NCI-H748 (cell line): ENCODE data around the gene TBCD.
"Not testable (repeated sequence)": the region's sequence is repeated elsewhere in the genome, so short reads cannot be mapped to it uniquely, and the experiment has no call there.

Experiments used
- DNase-seq: peaks from one replicate; lab custom pipeline; 2025; ENCODE audit not compliant: unreplicated experiment; lab: John Stamatoyannopoulos, UW

Gene TBCD

DNA sequence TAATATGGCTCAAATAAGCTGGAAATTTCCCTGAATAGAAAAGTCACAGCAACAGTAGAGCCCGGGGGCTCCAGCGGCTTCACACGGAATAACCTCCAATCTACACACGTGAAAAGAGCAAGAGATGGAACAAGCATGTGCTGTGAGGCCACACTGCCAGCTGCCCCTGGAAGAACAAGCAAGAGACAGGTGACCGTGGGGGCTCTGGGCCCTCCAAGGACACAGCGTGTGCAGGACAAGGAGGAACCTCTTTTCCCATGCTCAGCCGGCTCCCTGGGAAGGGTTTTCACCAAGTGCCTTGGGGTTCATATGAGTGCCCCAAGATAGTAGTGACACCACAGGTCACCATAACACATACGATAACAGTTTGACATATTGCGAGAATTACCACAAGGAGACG, 198.1 kb downstream of the TBCD start:
- DNase-seq: no peak

DNA sequence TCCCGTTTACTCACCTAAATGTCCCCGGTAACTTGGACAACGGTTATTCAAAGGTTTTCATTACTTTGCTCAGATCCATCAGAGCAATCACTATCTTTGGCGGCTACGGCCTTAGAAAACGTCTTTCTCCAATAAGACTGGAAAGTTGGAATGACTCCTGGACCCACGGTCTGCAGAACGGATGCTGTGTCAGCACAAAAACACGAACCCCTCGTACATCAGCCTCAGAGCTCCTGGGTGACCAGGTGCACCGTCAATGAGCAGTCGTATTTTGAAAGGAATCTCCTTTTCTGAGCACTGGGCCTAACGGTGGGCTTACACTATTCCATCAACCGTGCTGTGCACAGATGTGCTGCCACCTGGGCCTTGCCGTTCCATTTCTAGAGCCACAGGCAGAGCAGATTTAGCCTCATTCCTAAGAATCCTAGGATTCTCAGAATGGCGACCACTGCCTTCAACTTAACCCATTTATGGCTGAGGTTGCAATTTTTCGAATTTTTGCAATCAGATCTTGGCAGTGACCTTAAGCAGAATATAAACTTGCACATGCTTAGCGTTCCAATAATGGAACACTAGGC, 198.7 kb downstream of the TBCD start:
- DNase-seq: no peak

DNA sequence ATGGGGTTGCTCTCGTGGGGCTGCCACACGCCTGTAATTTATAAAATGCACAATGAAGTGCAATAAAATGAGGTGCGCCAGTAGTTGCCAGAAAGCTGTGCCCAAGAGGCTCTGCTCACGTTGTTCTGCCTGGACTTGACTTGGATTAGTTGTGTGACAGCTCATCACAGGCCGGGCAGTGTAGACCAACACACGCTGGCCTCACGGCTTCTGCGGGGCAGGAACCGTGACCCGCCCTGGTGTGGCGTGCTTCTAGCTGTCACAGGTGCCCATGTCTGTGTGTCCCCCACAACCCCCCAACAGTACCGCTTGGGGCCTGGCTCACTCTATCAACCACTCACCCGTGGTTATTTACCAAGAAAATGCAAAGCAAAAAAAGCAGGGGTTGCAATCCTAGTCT, 200.2 kb downstream of the TBCD start:
- no peak for DNase-seq

DNA sequence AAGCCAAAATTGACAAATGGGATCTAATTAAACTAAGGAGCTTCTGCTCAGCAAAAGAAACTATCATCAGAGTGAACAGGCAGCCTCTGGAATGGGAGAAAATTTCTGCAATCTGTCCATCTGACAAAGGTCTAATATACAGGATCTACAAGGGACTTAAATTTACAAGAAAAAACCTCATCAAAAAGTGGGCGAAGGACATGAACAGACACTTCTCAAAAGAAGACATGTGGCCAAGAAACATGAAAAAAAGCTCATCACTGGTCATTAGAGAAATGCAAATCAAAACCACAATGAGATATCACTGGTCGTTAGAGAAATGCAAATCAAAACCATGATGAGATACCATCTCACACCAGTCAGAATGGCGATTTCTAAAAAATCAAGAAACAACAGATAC, 203.2 kb downstream of the TBCD start:
- DNase-seq: not testable (repeated sequence)

DNA sequence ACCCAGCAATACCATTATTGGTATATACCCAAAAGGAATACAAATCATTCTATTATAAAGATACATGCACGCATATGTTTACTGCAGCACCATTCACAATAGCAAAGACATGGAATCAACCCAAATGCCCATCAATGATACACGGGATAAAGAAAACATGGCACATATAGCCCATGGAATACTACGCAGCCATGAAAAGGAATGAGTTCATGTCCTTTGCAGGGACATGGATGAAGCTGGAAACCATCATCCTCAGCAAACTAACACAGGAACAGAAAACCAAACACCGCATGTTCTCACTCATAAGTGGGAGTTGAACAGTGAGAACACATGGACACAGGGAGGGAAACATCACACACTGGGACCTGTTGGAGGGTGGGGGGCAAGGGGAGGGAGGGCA, 203.8 kb downstream of the TBCD start:
- not testable (repeated sequence) for DNase-seq

DNA sequence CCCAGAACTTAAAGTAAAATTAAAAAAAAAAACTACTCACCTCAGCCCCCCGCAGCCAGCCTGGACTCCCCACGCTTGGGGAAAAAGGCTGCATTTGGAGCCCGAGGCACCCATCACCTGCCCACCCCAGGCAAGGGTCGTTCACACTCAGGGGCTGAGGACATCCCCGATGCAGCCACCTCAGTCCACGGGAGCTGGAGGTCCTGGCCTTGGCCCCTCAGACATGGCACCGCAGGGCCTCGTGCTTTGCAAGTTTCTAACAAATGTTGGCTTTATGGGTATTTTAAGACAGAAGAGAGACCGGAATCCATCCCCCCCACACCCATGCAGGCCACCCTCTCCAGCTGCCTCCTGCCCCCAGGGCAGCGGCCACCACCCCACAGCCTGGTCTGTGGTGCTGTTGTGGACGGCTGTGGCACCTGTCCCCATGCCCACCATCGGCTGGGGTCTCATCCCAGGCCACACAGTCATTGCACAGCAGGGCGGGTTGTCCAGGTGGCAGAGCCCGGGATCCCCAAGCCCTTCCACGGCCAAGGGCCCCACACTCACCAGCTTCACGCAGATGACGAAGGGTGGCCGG, 204.4 kb downstream of the TBCD start:
- no peak for DNase-seq

DNA sequence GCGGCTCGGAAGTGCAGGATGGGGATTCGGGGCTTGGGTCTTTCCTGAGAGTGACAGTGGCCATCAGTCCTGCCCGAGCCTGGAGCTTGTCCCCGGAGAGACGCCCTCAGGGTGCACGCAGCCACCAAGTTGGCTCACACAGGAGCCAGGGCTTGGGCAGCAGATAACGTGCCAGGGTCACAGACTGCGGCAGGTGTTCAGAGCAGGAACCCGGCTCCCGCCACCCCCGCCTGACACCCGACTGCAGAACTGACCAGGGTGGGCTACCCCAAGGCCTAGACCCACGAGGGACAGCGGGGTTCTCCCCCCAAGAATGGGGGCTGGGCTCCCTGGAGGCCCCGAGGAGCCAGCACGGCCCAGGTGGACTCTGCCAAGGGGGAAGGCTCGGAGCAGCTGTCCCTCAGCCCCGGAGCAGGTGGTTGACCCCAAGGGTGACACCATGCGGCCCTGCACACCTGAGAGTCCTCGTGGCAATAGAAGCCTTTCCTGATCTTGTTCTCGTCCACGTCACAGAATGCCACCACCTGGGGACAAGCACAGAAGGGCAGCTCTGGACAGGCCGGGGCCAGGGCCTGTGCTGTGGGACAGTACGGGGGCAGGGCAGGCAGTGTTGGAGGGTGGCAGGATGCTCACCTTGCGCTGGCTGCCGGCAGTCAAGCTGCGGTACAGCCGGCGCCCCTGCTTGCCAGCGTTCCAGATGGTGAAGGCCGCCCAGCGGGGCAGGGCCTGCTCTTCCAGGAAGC, 205.0 kb downstream of the TBCD start:
- DNase-seq: no peak

DNA sequence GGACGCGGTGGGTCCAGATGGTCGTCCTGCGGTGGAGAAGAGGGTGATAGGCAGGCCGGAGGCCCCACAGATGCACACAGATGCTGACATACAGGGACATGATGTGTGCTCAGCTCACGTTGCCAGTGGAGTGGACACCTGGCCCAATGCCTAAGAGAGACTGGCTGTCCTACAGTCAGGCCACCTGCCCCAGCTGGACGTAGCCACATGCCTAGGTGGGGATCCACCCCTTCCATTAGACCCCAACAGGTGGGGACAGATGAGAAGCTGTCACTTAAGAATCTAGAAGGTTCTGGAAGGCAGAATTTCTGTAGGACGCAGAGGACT, 205.6 kb downstream of the TBCD start:
- DNase-seq: no peak

DNA sequence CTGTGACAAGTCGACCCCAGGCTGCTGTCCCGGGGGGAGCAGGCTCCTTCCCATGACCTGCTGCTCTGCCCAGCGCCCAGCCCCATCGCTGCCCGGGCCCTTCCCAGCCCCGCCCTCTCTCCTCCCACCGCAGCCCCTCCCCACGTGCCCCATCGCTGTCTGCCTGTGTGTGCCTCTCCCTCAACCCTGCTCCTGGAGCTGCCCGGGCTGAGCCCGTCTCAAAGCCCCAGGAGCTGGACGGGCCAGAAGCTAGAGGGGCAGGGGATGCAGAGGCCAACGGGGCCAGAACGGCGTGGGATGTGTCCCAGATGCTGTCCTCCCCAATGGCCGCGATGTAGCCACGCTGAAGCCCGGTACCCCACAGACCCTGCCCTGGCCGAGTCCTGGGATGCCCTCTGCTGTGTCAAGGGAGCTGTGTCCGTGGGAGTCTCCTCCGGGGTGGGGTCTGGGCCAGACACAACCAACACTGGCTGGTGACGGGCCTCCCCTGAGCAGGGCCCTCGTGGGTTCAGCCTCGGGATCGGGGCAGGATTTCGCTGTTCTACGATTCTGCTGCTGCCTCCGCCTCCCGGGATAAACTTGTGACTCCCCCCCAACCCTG, 206.2 kb downstream of the TBCD start:
- no peak for DNase-seq

DNA sequence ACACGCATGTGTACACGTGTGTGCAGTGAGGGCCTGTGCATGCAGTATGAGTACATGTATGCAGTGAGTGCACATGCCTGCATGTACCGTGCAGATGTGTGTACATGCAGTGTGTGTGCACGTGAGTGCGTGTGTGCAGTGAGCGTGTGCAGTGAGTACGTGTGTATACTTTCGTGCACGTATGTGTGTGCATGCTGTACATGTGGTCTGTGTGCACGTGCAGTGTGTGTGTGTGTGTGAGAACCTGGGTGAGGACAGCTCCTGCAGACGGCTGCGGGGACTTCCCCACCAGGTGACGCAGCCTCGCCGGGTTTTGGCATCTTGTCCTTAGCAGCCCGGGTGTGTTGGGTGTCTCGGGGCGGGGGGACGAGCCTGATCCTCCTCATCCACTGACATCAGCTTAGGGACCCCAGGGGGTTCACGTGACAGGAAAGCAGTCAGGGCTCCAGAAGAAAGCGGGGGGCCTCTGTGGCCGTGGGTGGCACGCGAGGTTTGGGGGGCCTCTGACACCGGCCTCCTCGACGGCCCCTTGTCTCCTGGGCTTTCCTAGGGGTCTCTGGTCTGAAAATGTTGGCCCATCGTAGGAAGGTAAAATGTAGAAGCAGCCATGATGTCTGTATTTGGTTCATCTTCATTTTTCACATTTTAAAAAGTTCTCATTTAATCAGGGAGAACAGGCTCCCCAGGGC, 207.5 kb downstream of the TBCD start:
- DNase-seq: no peak

DNA sequence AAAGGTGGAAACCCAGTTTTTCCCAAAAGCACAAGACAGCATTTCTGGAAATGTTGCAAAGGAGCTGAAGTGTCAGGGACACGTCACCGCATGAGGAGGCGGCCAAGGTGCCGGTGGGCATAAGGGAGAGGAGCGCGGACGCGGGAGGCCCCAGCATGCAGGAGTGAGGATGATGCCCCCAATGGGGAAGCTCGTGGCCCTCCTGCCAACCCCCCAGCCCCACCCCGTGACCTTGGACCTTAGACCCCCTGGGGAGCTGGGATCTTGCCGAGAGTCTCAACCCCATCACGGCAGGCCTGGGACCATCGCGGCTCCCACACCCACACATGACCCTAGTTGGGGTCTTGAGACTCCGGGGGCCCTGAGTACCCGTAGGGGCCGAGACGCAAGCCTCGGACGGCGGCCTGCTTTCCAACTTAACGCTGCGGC, 208.1 kb downstream of the TBCD start:
- DNase-seq: no peak

DNA sequence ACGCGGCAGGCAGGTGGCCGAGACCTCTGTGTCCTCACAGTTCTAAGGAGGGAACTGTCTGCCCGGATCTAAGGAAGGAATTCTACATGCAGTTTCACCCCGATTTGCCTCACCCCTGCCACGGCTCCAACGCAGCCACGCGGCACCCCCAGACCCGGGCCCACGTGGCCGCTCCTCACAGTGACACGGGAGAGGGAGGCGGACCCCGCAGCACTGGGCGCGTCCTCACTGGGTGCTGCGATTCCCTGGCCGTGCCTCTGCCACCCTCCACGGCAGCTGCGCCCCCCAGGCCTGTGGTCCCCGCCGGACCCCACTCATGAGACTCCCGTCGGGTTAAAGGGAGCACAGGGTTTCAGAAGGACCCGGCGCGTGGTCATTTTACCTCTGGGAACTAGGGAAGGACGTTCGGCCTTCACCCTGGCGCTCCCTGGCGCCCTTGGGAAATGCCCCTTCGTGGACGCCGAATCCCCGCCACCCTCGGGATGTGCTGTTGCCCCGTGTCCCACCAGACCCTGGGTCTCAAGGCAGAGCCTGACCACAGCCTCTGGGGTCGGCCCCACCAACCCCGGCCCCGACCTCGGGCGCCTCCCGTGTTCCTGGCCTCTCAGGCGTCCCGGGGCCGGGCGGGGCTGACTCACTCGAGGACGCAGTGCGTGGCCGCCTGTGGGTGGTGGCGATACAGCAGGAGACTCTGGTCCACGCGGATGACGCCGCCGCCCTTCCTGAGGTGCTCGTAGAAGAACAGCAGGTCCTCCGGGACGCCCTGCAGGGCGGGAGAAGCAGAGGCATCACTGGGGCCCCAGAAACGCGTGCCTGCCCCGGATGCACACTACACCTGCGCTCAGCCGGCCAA, 208.8 kb downstream of the TBCD start:
- DNase-seq: no peak

DNA sequence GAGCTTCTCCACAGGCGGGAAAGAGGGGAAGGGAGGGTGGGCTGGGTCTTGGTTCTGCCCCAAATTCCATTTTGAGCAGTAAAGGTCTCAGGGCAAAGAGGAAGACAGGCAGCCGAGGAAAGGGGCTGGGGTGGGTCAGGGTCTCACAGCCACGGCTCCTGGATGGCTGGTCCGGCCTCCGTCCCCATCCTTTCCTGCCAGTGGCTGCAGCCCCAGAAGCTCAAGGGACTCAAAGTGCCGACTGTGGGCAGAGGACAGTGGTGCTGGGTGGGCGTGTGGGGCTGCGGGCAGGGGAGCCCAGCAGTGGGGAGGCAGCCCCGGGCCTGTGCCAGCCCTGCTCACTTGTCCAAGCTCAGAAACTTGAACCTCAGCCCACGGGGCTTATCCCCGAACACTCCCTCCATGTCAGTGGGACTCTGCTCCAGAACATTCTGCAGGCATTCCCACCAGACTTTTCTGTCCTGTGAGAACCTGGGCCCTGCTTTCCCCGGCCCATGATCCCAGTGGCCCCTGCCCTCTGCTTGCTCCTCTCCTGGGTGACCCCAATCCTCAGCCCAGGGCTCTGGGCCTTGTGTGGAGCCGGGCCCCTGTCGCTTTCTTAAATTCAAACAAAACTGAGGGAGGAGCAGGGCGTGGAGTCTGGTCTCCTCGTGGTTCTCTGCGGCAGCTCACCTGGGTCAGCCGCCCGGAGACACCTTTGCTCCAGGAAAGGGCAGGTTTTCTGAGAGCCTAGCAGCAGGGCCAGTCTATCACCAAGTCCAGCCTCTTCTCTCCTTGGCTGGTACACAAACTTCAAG, 209.7 kb downstream of the TBCD start:
- no peak for DNase-seq

DNA sequence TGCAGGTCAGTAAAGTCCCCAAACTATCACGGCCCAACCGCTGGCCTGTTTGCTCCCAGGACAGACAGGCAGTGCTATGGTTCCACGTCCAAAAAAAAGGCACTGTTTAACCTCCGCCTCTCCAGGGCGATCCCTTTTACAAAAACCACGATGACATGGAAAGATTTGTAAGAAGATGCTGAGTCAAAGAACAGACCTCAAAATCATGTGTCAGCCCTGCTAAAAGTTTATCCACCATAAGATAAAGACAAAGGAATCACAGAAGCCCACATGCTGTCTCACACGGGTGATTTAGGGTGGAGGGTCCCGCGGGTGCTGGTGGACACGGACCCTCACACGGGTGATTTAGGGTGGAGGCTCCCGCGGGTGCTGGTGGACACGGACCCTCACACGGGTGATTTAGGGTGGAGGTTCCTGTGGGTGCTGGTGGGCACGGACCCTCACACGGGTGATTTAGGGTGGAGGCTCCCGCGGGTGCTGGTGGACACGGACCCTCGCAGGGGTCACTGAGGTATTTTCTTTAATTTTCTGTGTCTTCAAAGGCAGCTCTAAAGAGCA, 210.4 kb downstream of the TBCD start:
- DNase-seq: no peak

DNA sequence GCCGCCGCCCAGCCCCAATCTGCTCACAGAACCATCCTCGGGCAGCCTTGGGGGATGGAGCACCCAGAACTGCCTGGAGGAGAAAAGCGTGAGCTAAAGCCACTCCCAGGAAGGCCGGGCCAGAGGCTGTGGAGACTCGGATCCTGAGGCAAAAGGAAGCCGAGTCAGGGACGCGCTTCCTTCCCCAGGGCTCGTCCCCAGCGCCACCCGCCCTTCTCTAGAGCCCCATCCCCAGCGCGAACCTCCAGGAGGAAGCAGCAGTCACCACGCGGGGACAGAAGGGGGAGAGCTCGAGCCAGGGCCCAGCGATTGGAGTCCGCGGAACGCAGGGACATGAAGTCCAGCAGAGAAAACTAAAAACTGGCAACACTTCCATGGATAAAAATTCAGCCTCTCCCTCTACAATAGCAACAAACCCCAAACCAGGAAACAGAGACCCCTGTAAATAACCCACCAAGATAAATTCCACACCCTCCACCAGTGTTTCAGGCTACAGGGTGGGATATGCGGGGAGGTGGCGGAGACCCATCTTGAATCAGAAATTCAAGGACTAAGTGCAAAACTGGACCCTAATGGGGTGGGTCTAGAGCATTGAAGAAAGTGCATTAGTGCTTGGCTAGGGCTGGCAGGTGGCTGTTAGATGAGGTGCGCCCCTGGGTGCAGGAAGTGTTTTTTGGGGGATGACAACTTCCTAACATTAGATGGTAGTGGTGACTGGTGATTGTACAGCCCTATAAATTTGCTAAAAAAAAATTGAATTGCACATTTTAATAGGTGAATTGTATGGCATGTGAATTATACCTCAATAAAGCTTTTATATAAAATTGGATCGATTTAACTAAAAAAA, 211.5 kb downstream of the TBCD start:
- peak; percentile 65 for DNase-seq

DNA sequence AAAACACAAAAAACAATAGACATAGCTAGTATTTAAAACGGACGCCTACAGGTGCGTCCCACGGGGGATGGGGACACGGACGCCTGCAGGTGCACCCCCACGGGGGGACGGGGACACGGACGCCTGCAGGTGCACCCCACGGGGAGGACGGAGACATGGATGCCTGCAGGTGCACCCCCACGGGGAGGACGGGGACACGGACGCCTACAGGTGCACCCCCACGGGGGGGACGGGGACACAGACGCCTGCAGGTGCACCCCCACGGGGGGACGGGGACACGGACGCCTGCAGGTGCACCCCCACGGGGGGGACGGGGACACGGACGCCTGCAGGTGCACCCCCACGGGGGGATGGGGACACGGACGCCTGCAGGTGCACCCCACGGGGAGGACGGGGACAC, 212.6 kb downstream of the TBCD start:
- DNase-seq: not testable (repeated sequence)

DNA sequence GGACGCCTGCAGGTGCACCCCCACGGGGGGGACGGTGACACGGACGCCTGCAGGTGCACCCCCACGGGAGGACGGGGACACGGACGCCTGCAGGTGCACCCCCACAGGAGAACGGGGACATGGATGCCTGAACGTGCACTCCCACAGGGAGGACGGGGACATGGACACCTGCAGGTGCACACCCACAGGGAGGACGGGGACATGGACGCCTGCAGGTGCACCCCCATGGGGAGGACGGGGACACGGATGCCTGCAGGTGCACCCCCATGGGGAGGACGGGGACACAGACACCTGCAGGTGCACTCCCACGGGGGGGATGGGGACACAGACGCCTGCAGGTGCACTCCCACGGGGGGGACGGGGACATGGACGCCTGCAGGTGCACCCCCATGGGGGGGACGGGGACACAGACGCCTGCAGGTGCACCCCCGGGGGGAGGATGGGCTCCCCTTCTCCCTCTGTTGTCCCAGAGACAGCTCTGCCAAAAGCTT, 213.0 kb downstream of the TBCD start:
- DNase-seq: no peak

DNA sequence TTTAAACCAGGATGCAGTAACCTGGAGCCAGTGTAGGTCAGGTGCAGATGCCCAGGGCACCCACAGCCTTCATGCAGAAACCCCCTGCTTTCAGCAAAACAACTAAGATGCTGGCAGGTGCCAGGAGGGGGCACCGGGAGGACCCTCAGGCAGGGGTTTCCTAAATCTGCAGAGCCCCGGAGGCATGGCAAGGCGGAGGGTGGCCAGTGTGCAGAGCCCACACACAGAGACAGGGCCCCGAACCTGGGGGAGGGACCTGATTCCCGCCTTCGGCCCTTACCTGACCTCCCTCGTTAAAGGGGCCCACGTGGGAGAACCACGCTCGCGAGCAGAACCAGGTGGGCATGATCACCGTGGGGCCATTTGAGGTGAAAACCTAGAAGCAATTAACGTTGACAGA, 213.5 kb downstream of the TBCD start:
- no peak for DNase-seq

DNA sequence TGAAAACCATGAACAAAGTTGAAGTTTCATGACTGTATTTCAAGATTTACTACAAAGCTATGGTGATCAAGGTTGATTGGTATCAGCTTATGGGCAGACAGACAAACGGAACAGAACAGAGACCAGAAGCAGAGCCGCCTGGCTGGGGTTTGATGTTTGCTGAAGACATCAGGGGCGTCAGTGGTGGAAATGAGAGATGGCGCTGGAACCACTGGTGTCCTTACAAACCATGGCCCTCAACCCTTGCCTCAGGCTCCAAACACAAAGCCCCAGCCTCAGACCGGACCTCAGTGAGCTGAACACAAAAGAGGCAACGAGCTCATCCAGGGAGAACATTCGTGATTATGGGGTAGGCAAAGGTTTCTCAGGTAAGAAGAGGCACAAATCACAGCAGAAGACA, 214.6 kb downstream of the TBCD start:
- DNase-seq: no peak
